Measurements from ENCODE around the gene EFNB1.

EFNB1 gene

DNA sequence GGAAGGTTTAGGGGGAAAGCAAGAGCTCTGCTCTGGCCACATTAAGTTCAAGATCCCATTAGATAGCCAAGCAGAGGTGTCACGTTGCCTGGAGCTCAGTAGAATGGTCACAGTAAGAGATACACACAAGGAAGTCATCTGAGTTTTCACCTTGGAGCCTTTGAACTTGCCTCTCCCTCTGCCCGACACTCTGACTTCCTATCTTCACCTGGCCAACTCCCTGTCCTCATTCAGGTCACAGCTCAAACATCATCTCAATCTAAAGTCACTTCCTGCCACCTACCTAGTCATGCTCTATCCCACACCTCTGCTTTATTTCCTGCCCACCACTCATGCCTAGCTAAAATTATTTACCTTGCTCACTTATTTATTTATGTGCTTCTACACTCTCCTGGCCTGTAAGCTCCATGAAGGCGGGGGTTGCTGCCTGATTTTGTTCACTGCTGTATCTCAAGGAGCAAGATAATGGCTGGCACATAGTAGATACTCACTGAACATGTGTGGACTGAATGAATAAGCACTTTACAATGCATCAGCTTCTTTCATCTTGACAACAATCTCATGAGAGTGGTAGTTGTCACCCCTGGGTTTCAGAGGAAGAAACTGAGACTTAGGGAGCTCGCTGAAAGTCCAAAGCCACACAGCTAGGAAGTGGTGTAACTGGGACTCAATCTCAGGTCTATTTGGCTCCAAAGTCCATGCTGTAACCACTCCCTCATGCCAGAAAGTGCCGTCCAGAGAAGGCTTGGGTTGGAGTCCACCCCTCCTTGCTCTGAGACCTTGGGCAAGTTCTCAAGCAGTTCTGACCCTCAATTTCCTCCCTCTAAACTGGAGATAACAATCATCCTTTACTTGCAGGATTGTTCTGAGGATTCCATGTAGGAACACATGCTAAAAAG, 40.3 kb downstream of the EFNB1 start:
- Histone ChIP-seq H3K4me3 (ENCODE audit: low read depth, low read length) (no peak overlapping the region), H2AFZ (no peak overlapping the region), H3K27me3 (ENCODE audit: control insufficient read depth, insufficient read depth, low read length) (no peaks in the 10 kb centered on the region), H3K27ac (no peak overlapping the region), H3K79me2 (no peaks in the 10 kb centered on the region), H3K4me2 (ENCODE audit: low read length) (no peak overlapping the region), H3K9me3 (ENCODE audit: control insufficient read depth, low read length) (no peaks in the 10 kb centered on the region), H3K9ac (no peak overlapping the region), H3K36me3 (ENCODE audit: control insufficient read depth, insufficient read depth, low read length) (no peaks in the 10 kb centered on the region), H3K4me1 (peaks cover 28% of the 10 kb centered on the region)
- TF ChIP-seq, protein P1, sequence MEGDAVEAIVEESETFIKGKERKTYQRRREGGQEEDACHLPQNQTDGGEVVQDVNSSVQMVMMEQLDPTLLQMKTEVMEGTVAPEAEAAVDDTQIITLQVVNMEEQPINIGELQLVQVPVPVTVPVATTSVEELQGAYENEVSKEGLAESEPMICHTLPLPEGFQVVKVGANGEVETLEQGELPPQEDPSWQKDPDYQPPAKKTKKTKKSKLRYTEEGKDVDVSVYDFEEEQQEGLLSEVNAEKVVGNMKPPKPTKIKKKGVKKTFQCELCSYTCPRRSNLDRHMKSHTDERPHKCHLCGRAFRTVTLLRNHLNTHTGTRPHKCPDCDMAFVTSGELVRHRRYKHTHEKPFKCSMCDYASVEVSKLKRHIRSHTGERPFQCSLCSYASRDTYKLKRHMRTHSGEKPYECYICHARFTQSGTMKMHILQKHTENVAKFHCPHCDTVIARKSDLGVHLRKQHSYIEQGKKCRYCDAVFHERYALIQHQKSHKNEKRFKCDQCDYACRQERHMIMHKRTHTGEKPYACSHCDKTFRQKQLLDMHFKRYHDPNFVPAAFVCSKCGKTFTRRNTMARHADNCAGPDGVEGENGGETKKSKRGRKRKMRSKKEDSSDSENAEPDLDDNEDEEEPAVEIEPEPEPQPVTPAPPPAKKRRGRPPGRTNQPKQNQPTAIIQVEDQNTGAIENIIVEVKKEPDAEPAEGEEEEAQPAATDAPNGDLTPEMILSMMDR (IDR thresholded peaks at IDR 0.05), result no peak

DNA sequence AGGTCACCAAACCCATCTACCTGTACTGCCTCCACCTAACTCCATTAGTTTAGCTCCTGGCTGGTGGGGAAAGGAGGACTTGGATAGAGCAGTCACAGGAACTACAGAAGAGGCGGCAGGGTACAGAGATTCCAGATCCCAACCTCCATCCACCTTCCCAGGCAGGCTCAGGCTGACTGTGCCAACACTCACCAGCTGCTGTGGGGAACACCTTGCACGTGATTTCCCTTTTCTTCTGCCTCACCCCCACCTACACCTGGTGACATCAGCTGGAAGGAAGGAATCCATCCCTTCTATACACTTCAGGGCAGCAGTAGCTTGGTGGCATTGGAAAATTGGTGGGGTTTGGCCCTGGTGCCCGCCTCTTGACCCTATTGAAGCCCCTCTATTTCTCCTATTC, 41.5 kb downstream of the EFNB1 start:
- Histone ChIP-seq H3K27me3 (ENCODE audit: control insufficient read depth, insufficient read depth, low read length) (no peaks in the 10 kb centered on the region), H3K9ac (no peak overlapping the region), H3K79me2 (no peaks in the 10 kb centered on the region), H2AFZ (no peak overlapping the region), H3K4me2 (ENCODE audit: low read length) (no peak overlapping the region), H3K9me3 (ENCODE audit: control insufficient read depth, low read length) (no peaks in the 10 kb centered on the region), H3K36me3 (ENCODE audit: control insufficient read depth, insufficient read depth, low read length) (no peaks in the 10 kb centered on the region), H3K4me1 (peaks cover 28% of the 10 kb centered on the region), H3K4me3 (ENCODE audit: low read depth, low read length) (no peak overlapping the region), H3K27ac (no peak overlapping the region)
- TF ChIP-seq, protein P1 (IDR thresholded peaks at IDR 0.05), result no peak

DNA sequence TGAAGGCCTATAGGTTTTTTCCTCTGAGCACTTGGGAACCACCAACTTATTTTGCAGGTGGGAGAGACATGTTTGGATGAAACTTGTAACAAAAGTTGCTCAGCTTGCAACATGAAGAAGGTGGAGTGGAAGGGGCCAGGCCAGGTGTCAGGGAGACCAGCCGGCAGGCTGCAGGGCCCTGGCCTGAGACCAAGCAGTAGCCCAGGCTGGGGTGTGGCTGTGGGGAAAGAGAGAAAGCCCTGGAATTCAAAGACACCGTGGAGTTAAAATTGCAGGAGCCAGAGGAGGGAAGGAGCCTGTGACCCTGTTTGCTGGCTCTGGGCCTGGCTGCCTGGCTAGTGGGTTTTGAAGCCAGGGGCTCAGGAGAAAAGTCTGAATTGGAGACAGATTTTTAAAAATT, 43.4 kb downstream of the EFNB1 start:
- no peak overlapping the region for H2AFZ ChIP-seq
- TF ChIP-seq, protein P1 (IDR thresholded peaks at IDR 0.05), result no peak
- H3K4me1 ChIP-seq, result peaks cover 12% of the 10 kb centered on the region
- no peak overlapping the region for H3K9ac ChIP-seq
- no peaks in the 10 kb centered on the region for H3K27me3 ChIP-seq (ENCODE audit: control insufficient read depth, insufficient read depth, low read length)
- no peak overlapping the region for H3K27ac ChIP-seq
- H3K9me3 ChIP-seq (ENCODE audit: control insufficient read depth, low read length), result no peaks in the 10 kb centered on the region
- H3K36me3 ChIP-seq (ENCODE audit: control insufficient read depth, insufficient read depth, low read length), result no peaks in the 10 kb centered on the region
- H3K4me2 ChIP-seq (ENCODE audit: low read length), result no peak overlapping the region
- H3K79me2 ChIP-seq, result no peaks in the 10 kb centered on the region
- no peak overlapping the region for H3K4me3 ChIP-seq (ENCODE audit: low read depth, low read length)

DNA sequence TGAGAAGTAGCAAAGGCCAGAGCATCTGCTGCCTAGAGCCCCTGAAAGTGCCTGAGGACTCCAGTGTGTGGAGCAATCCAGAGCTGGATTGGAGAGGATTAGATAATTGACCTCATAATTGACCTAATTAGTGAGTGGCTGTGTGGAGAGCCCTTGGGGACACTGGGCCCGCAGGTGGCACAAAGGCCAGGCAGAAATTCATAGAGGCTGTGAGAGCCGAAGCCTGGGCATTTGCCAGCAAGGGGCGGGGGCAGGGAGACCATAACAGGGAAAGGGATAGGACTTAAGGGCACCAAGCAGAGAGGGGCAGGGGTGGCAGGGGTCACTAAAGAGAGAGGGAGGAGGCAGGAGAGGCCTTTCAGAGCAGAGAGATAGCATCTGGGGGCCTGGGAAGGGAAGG, 45.3 kb downstream of the EFNB1 start:
- Histone ChIP-seq H3K79me2 (no peaks in the 10 kb centered on the region), H2AFZ (no peak overlapping the region), H3K4me2 (ENCODE audit: low read length) (no peak overlapping the region), H3K9me3 (ENCODE audit: control insufficient read depth, low read length) (no peaks in the 10 kb centered on the region), H3K4me3 (ENCODE audit: low read depth, low read length) (no peak overlapping the region), H3K9ac (no peak overlapping the region), H3K4me1 (no peaks in the 10 kb centered on the region), H3K36me3 (ENCODE audit: control insufficient read depth, insufficient read depth, low read length) (no peaks in the 10 kb centered on the region), H3K27me3 (ENCODE audit: control insufficient read depth, insufficient read depth, low read length) (no peaks in the 10 kb centered on the region), H3K27ac (no peak overlapping the region)
- TF ChIP-seq, protein P1 (IDR thresholded peaks at IDR 0.05), result no peak

DNA sequence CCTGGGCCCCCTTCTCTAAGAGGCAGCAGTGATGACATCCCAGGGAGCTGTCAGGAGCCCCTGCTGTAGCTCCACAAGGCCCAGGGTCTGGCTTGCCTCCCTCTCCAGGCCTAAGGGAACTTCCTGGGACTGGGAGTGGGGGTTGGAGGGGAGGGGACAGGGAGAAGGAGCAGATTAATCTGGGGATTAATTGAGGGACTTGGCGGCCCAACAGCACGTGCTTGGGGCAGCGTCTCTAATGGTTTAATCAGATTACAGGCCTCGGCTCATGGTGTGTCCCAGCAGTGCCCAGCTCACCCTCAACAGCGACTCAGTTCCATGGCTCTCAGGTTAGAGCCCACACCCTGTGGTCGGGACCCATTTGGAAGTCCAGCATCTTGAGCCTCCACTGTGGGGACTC, 47.9 kb downstream of the EFNB1 start:
- H3K4me1 ChIP-seq, result no peaks in the 10 kb centered on the region
- no peaks in the 10 kb centered on the region for H3K79me2 ChIP-seq
- TF ChIP-seq, protein P1 (IDR thresholded peaks at IDR 0.05), result no peak
- no peak overlapping the region for H2AFZ ChIP-seq
- no peak overlapping the region for H3K4me2 ChIP-seq (ENCODE audit: low read length)
- no peaks in the 10 kb centered on the region for H3K36me3 ChIP-seq (ENCODE audit: control insufficient read depth, insufficient read depth, low read length)
- H3K27me3 ChIP-seq (ENCODE audit: control insufficient read depth, insufficient read depth, low read length), result no peaks in the 10 kb centered on the region
- H3K4me3 ChIP-seq (ENCODE audit: low read depth, low read length), result no peak overlapping the region
- no peaks in the 10 kb centered on the region for H3K9me3 ChIP-seq (ENCODE audit: control insufficient read depth, low read length)
- H3K27ac ChIP-seq, result no peak overlapping the region
- no peak overlapping the region for H3K9ac ChIP-seq

Data from parathyroid adenoma (tissue), 2 donors.